GM12892 (cell line): ENCODE results near the gene MATN1.
A peak's percentile ranks its signal among the peaks of the same experiment; 100 is the strongest.

Experiments used
- POLR2A ChIP-seq: IDR thresholded peaks from 2 replicates; pipeline ENCODE4 v1.6.1; 2011; ENCODE audit warnings: low read depth, low read length, control low read depth
- POLR2AphosphoS5 ChIP-seq: IDR thresholded peaks from 2 replicates; pipeline ENCODE4 v1.6.1; 2011; ENCODE audit warnings: low read depth, low read length, control low read depth
- TAF1 ChIP-seq: IDR thresholded peaks from 2 replicates; pipeline ENCODE4 v1.6.1; 2011; ENCODE audit warnings: low read depth, mild to moderate bottlenecking, control low read depth, low read length, borderline replicate concordance

GRCh38 chr1:30735124-30735523 lies 11.7 kb upstream of the MATN1 start:
- TF ChIP-seq POLR2A (peak; percentile 27; the same call in 1 of the 2 replicates), POLR2AphosphoS5 (no peak), TAF1 (no peak)
